Measurements from ENCODE around the gene PIAS1.
"Not testable (repeated sequence)": the region's sequence is repeated elsewhere in the genome, so short reads cannot be mapped to it uniquely, and the experiment has no call there.

The PIAS1 gene

GRCh38 chr15:68053701-68054627, at the start of gene PIAS1:
TSS of gene PIAS1 (plus strand) at chr15:68054315. CDS start at chr15:68054327, 12 bp downstream.
- DNase-seq (ENCODE audit: extremely low spot score, insufficient read length, low read depth) (peak; percentile 92), FAIRE-seq (peak; percentile 95)

GRCh38 chr15:68007642-68008041, 46.5 kb upstream of the PIAS1 start:
- DNase-seq (ENCODE audit: extremely low spot score, insufficient read length, low read depth); FAIRE-seq: not testable (repeated sequence)

DNA sequence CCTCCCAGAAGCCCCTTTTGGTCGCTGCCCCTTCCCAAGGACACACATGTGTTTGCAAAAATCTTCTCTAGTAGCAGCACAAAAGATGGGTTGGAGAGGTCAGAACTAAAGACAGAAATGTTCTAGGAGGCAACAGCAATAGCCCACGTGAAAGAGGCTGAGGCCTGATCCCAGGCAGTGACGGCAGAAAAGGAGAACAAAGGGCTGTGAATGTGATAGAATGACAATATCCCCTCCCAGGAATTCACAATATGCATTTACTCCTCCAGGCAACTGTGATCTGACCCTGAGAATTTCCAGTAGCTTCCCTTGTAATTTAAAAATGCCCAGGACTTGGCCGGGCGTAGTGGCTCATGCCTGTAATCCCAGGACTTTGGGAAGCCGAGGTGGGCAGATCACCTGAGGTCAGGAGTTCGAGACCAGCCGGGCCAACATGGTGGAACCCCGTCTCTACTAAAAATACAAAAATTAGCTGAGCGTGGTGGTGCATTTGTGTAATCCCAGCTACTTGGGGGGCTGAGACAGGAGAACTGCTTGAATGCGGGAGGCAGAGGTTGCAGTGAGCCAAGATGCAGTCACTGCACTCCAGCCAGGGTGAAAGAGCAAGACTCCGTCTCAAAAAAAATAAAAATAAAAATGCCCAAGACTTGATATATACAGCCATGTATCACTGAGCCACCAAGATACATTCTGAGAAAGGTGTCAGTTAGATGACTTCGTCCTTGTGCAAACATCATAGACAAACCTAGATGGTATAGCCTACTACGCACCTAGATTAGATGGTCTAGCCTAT, 43.6 kb upstream of the PIAS1 start:
- no peak for FAIRE-seq

DNA sequence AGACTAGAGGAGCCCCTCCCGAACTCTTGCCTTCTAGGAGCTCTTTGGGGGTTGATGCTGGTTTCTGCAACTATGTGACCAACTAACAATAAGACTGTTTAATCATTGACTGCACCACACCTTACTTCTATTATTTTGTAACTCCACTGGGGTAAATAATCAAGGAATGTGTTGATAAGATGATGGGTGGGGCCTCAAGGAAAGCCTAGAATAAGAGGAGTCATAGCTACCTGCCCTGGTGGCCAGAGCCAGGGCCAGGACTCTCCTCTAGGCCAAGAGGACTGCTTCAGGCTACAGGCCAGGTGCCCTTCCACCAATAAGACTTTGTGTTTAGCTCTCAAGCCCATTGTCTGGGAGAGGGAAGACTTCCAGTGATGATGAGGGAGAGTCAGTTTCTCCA, 41.2 kb upstream of the PIAS1 start:
- DNase-seq (ENCODE audit: extremely low spot score, insufficient read length, low read depth) (no peak), FAIRE-seq (no peak)

More for the DNA sequence above, 43.6 kb upstream of the PIAS1 start:
- no peak for DNase-seq (ENCODE audit: extremely low spot score, insufficient read length, low read depth)

DNA sequence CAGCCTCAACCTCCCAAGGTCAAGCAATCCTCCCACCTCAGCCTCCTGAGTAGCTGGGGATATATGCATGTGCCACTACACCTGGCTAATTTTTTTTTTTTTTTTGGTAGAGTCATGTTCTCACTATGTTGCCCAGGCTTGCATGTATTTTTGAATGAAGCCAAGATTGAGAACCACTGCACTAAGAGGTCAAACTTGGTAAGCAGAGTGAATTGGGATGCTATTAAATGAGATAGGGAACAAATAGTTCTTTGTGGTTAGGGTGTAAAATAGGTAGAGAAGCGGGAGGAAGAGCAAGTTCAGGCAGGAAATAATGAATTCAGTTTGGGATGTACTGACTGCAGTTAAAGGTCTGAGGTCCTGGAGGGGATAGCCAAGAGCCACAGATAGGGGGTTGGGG, 39.9 kb upstream of the PIAS1 start:
- FAIRE-seq = no peak

GRCh38 chr15:68015244-68015643, 38.9 kb upstream of the PIAS1 start:
- FAIRE-seq (no peak), DNase-seq (ENCODE audit: extremely low spot score, insufficient read length, low read depth) (no peak)

More for the DNA sequence above, 39.9 kb upstream of the PIAS1 start:
- no peak for DNase-seq (ENCODE audit: extremely low spot score, insufficient read length, low read depth)

- no peak for DNase-seq (ENCODE audit: extremely low spot score, insufficient read length, low read depth)
- no peak for FAIRE-seq
These were observed 36.9 kb upstream of the PIAS1 start for GRCh38 chr15:68017201-68017600.

DNA sequence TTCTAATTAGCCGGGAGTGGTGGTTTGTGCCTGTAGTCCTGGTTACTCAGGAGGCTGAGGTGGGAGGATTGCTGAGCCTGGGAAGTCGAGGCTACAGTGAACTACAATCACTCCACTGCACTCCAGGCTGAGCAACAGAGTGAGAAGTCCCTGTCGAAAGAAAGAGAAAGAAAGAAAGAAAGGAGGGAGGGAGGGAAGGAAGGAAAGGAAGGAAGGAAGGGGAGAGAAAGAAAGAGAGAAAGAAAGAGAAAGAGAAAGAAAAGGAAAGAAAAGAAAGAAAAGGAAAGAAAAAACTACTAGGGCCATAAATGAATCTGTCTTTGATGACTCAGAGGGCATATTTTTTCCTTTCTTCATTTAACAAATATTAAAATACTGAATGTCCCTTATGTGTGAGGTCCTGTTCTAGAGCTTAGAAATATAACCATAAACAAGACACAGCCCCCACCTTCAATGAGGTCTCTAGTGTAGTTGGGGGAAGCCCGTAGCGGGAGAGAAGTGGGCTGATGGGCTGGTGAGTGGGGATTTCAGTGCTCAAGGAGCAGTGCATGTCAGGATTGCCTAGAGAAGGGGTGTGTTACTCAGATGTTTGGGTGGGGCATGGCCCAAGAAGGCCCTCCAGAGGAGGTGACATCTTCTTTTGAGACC, 35.2 kb upstream of the PIAS1 start:
- DNase-seq (ENCODE audit: extremely low spot score, insufficient read length, low read depth) = no peak
- no peak for FAIRE-seq

DNA sequence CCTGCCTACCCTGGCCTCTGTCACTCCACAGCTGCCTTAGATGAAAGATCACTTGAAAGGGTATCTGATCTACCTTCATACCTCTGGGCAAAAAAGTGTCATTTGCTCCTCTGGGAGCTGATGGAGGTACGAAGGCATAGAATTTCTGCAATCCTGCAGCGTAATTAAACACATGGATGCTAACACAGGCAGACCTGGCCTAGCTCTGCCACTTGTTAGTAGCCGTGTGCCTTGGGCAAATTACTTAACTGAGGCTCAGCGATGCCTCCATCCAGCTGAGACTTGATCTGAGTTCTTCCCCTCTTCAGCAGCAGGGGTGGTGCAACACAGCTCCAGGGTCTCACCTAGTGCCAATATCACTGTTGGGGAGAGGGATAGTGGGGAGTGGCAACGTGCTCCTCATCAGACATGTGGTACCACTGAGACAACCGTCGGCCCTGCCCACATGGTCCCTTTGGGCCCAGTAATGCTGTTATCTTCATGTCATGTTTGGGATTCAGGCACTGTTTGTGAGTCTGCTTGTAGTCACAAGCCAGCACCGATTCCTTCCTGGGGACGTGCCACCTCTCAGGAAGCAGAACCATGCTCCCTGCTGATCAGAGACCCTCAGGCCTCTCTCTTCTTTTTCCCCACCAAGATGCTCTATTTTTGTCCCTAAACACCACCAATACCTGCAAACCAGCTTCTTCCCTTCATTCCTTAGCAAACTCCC, 34.1 kb upstream of the PIAS1 start:
- FAIRE-seq (no peak), DNase-seq (ENCODE audit: extremely low spot score, insufficient read length, low read depth) (no peak)

DNA sequence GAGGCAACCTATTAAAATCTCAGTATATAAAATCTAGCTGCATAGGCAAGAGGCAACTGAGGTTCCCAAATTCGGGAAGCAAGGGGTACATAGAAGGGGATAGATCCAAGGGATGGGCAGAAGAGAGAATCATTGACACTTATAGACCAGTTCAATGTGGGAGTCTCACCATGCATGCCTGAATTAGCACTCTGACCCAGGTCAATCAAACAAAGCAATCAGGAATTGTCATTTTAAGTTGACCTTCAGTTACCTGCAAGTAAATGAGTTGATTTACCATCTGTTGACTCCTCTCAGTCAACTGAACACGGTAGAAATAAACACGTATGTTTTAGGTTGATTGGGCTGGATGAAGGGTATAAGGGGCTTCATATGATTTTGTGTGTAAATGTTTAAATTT, 33.4 kb upstream of the PIAS1 start:
- no peak for FAIRE-seq
- DNase-seq (ENCODE audit: extremely low spot score, insufficient read length, low read depth) = no peak

- FAIRE-seq (no peak), DNase-seq (ENCODE audit: extremely low spot score, insufficient read length, low read depth) (no peak)
These were observed 32.1 kb upstream of the PIAS1 start for GRCh38 chr15:68022061-68022460.

GRCh38 chr15:68023307-68024101, 30.6 kb upstream of the PIAS1 start:
- FAIRE-seq = no peak
- no peak for DNase-seq (ENCODE audit: extremely low spot score, insufficient read length, low read depth)

DNA sequence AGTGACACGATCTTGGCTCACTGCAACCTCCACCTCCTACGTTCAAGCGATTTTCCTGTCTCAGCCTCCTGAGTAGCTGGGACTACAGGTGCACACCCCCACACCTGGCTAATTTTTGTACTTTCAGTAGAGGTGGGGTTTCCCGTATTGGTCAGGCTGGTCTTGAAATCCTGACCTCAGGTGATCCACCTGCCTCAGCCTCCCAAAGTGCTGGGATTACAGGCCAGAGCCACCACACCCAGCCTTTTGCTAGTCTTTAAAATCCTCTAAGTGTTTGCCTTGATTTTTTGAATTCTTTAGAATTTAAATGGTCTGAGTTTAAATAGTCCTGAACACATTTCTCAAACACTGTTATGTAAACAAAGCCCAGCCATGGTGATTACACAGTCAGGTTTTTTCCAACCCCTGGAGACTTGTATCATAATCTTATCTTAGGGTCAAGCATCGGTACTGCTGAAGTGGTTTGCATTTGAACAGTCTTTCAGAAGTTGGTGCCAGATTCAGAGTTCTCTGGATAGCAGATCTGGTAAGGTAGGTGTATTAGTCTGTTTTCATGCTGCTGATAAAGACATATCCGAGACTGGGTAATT, 28.2 kb upstream of the PIAS1 start:
- FAIRE-seq (no peak), DNase-seq (ENCODE audit: extremely low spot score, insufficient read length, low read depth) (no peak)

- FAIRE-seq = no peak
- DNase-seq (ENCODE audit: extremely low spot score, insufficient read length, low read depth) = no peak
These were observed 26.7 kb upstream of the PIAS1 start for GRCh38 chr15:68027388-68027787.

- no peak for DNase-seq (ENCODE audit: extremely low spot score, insufficient read length, low read depth)
- no peak for FAIRE-seq
These were observed 25.8 kb upstream of the PIAS1 start for GRCh38 chr15:68028137-68028887.

GRCh38 chr15:68028888-68029207, 25.3 kb upstream of the PIAS1 start:
- DNase-seq (ENCODE audit: extremely low spot score, insufficient read length, low read depth) (no peak), FAIRE-seq (no peak)

GRCh38 chr15:68029959-68030358, 24.2 kb upstream of the PIAS1 start:
- FAIRE-seq (no peak), DNase-seq (ENCODE audit: extremely low spot score, insufficient read length, low read depth) (no peak)

DNA sequence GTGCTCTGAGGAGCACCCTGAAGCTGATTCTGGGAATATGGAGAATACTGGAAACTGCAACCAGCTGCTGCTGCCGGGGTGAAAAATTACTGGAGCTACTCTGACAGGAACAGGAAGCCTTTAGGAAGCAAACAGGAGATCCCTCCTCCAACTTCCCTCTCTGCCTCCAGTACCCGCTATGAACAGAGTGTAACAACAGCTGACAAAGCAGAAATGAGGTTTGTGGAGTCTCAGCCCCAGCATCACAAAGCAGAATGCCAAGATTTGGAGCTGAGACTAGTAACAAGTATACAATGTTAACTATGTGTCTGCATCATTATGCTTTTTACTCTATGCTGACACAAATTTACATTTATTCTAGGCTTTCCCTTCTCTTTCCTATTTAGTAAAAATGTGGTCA, 22.7 kb upstream of the PIAS1 start:
- FAIRE-seq = no peak
- DNase-seq (ENCODE audit: extremely low spot score, insufficient read length, low read depth) = no peak

All from GM18507 (cell line).